Stimulated activated CD4-positive, alpha-beta T cell treated with anti-CD3 and anti-CD28 coated beads, Interleukin-15, amount 100 ng/mL, for 24 hours (primary cell): Measurements from ENCODE around the gene VAC14.
"Not testable (repeated sequence)": the region's sequence is repeated elsewhere in the genome, so short reads cannot be mapped to it uniquely, and the experiment has no call there.

Experiments
- DNase-seq: peaks from one replicate; pipeline ENCODE4 v3.0.0-alpha.2; 2020

VAC14 gene

DNA sequence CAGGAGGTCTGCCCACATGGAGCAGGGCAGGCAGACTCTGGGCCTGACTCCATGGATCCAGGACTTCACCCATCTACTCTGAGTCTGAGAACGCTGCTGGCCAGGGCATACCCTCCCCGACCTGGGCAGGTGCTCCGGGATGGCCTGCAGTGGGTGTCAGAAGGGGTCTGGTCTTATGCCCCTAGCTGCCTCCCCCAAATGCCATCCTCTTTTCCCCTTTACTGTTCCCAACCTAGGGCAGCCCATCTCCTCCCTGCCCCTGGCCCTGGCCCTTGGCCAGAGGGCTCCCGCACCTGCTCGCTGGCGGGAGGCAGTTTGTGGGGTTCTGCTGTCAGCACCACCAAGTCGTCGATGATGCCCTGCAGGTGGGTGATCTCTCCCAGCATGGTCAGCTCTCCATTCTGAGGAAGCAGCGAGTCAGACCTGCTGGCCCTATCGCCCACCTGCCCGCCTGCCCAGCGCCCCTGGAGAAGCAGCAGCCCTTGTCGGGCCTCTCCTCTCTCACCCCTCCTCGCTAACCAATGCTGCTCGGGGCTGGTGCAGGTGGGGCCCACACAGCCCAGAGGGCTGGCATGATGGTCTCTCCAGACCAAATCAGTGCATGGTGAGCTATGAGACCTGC is 123.3 kb downstream of the VAC14 start:
- no peak for DNase-seq

- no peak for DNase-seq
These were observed 124.1 kb downstream of the VAC14 start for GRCh38 chr16:70676675-70677498.

GRCh38 chr16:70675851-70676513 is 125.0 kb downstream of the VAC14 start:
- no peak for DNase-seq

DNA sequence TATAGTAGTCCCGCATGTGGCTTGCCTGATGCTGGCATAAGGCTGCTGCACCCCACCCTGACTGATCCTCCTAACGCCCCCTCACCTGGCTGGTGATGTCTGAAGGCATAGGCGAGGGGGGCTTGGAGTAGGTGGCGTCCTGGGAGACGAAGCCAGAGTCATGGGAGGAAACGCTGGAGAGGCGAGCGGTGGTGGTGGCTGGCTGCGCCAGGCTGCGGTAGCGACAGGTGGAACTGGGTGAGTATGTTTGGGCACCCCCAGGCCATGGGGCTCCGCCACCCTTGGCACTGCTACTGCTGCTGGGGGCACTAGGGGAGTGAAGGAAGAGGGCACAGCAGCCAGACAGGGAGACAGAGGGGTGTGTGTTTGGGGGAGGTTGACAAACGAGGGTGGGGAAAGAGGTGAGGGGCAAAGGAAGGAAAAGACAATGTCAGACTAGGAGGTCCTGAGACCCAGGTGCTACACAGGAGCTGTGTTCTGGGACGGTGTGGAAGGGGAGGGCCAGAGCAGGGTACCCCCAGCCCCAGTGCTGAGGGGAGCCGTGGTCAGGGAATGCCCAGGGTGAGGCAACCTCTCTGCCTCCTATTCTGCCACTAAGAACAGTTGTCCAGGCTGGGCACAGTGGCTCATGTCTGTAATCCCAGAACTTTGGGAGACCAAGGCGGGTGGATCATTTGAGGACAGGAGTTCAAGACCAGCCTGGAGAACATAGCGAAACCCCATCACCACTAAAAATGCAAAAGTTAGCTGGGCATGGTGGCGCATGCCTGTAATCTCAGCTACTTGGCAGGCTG is 126.5 kb downstream of the VAC14 start:
- DNase-seq = no peak

GRCh38 chr16:70670938-70671337 is 130.0 kb downstream of the VAC14 start:
- not testable (repeated sequence) for DNase-seq

- DNase-seq = no peak
These were observed 130.8 kb downstream of the VAC14 start for GRCh38 chr16:70670175-70670574.

DNA sequence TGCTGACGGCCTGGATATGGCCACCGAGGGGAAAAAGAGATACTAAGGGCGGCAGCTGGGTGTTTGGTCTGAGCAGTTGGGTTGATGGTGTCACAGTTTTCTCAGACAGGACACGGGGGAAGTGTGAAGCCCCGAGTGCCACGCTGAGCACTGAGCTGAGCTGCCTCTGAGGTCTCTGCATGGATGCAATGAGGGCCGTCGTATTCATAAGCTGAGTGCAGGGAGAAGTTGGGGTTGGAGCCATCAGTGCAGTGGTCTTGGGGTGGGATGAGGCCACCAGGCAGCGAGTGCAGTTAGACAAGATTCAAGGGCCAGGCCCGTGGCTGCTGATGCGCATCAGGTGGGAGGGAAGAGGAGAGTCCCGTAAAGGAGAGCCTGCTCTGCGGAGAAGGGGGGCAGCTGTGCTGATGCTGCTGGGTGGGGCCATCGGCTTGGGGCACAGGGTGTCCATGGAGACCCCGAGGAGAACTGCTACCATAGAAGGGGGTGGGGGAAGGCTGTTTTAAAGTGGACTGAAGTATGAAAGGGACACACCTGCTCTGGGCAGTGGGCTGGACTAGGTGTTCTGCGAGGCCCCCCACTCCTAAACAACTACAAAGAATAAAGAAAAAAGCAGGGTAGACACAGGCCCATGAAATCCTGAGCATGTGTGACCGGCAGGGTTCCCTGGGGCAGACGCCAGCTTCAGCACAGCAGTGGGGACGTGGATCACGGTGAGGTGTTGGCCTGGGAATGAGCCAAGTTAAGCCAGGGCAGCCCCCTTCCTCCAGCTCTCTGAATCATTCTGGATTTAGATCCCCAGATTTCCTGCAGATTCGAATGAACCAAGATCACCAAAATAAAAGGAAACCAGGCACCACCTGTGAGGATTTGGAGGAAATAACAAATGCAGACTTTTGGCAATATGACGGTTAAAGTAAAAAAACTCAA is 134.9 kb downstream of the VAC14 start:
- DNase-seq = no peak

DNA sequence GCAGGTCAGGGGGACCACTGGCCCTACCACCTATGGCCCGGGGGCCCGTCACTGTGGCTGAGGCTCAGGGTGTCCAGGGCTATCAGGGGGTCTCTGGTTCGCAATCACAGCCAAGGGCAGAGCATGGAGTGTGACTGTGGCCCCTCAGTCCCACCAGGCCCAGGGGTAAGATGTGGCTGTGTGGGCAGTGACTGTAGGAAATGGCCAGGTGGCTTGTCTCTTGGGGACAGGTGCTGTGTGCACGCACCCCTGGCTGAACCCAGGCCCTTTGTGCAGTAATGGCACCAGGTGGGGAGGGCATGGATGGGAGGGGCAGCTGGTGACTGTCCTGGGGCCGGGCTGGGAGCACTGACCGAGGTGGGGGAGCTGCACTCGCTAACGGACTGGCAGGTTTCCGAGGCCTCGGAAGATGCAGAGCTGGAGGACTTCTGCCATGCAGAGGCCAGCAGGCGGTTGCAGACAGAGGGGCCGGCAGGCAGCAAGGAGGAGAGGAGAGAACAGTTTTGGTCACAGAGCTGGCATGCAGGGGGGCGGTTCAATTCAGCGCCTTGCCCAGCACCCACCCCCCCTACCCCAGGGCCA is 135.8 kb downstream of the VAC14 start:
- no peak for DNase-seq

DNA sequence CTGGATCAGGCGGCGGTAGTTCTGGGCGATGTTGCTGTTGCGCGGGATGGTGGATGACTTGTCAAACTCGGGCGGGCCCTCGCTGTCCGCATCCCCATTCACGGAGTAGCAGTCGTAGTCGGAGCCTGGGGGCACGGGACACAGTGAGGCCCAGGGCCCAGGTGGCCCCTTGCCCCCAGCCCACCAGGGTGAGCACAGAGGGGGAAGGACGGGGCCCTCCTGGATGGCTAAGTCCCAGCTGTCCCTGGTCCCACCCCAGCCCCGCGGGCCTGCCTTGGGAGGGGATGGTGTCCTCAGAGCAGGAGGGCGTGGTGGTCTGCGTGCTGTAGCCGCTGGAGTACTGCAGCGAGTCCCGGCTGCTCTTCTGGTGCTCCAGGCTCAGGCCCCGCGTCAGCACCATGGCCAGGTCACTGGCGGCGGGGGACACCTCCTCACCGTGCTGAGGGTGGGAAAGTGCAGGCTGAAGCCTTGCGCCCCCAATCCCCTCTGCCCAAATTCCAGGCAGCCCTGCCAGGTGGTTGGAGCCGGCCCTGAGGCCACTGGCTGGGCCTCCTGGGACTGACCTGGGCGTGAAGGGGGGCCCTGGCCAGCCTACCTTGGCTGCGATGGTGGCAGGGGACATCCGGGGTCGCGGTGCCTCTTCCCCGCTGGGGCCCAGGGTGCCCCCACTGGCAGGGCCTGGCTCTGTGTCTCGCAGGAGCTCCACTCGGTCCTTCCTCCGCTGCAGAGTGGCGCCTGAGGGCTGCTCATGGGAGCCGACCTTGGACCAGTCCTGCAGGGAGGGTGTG is 136.4 kb downstream of the VAC14 start:
- no peak for DNase-seq

DNA sequence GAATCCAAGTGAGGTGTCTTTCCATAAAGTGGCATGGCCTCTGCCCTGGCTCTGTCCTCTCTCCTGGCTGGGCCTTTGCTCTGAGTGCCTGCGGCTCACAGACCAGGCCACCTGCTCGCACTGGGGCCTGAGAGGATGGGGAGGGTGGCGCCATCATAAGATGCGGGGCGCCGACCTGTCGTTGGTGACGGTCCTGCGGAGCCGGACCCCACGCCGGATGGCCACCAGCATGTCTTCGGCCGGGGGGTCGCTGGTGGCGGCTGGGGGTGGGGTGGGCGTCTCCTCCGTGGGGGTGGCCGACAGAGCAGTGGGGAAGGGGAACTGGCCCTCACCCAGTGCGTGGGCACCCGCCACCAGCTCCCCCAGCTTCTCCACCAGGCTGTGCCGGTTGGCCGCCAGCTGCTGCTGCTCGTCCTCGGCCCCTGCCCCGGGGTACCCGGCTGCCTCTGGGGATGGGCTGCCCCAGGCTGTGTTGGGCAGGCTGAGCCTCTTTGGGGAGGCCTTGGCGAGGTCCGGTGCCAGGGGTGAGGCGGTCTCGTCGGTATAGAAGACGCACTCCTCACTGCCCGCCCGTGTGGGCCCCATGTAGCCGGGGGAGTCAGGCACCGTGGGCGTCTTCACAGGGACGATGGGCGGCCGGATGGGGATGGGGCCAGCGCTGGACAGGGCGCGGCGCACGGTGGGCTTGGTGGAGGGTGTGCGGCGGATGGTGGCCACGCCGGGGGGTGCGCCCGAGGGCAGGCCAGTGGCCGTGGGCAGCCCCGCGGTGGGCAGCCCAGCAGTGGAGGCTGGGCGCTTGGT is 137.2 kb downstream of the VAC14 start:
- DNase-seq = no peak

- no peak for DNase-seq
These were observed 137.9 kb downstream of the VAC14 start for GRCh38 chr16:70662991-70663523.

GRCh38 chr16:70661918-70662641 is 138.9 kb downstream of the VAC14 start:
- DNase-seq = no peak

DNA sequence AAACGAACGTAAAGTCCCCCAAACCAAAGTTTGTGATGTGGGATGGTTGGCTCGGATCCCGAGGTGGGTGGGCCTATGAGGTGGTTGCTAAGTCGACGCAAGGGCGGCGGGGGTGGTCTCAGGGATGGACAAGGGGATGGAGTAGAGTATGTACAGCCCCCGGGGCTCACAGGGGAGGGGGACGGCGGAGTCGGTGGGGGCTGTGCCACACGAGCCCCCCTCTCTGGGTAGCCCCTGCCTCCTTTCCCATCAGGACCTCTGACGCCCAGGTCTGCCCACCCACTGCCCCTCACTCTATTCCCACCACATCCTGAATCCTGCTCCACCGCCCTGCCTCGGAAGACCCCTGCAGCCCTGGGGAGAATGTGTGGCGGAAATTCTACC is 139.4 kb downstream of the VAC14 start:
- DNase-seq = no peak

DNA sequence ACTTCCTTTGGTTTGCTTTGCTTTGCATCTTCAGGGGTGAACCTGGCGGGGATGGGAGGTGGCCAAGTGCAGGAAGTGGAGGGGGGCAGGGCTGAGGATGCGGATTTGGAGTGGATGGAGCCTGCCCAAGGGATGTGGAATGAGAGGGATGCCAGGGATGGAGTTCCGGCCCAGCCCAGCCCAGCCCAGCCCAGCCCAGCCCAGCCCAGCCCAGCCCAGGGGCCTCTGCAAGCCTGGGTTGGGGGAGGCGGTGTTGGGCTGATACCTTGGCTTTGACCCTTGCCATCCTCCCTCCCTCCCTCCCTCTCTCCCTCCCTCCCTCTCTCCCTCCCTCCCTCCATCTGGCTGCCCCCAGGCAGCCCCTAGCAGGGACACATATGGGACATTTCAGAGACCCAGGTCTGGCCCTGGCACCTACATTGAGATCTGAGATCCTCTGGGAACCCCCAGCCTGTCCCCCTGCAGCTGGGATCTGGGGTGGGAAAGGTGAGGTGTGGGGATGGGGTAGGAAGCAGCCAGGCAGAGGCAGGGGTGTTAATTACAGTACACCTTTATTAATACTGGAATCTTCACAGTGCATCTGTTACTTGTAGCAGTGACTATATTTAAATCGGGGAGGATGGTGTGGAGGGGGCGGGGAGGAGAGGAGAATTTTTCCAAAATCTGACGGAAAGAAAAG is 140.1 kb downstream of the VAC14 start:
- no peak for DNase-seq

- no peak for DNase-seq
These were observed 140.8 kb downstream of the VAC14 start for GRCh38 chr16:70659953-70660671.

GRCh38 chr16:70659546-70659945 is 141.4 kb downstream of the VAC14 start:
- DNase-seq = no peak

GRCh38 chr16:70658921-70659320 is 142.0 kb downstream of the VAC14 start:
- no peak for DNase-seq

DNA sequence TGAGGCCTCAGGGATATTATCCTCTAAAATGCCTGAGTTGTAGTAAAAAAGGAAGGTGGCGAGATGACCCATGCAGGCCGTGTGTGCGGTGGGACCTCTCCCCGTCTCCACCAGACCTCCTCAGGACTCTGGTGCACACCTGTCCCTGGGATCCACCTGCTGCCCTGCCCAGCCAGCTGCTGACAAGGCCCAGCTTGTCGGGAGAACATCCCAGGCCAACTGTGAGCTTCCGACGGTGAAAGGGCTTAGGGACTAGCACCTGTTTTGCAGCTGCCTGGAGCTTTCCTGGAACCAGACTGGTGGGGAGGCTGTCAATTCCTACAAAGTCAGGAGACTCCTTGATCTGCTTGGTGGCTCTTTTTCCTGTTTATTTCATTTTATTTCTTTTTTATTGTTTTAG is 143.0 kb downstream of the VAC14 start:
- no peak for DNase-seq
